Measurements from ENCODE around the gene TNS2. TPM values are rescaled to one million over a fixed set of nuclear protein-coding genes. Genes with fewer than 3 reads are reported as not detected.

TNS2 gene
- total and polyA plus RNA-seq, 9 of the 15 experiments (the other 6 are each of a cell fraction or from before 2014, with no cell fraction given): 0.28 to 3.1 (median 1.2) TPM; not detected in 1

DNA sequence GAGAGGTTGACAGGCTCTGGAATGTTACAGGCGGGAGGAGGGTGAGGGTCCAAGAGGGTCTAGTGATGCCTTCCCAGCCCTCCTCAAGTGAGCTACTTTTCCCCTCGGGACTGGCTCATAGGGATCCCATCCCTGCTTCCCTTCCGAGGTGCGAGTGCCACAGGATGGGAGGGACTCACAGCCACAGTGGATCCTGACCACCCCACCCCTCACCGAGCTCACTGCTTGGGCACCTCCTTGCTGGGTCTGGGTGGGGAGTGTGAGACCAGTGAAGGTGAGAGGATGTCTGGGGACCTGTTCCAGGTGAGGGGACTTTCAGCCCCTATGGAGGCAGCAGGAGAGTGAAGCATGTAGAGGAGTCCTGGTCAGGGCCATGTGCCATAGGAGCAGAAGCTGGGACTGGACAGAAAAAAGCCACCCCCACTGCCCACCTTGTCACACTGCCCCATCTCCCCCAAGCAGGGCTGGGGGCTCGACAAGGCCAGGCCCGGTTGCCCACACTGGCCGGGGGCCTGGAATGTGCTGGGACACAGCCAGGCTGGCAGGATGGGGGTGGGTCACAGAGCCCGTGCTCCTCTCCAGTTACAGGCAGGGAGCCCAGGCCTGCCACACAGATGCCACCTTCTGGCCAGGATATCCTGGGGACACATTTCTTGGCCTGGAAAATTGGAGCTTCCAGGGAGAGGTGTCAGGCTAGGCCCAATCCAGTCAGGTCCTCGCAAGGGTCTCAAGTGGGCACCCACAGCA, 1.7 kb upstream of the TNS2 start (continued):
- no peak for TF ChIP-seq E2F3 (CRISPR knock-in tag; IDR thresholded peaks at IDR 0.05)
- no peak for TF ChIP-seq NCOA1 (IDR thresholded peaks at IDR 0.05; ENCODE audit: low read depth)
- TF ChIP-seq SRSF3 (IDR thresholded peaks at IDR 0.05; ENCODE audit: insufficient read depth, low read length): 0 out of 2 replicates have a peak, but pooled peaks have one; percentile 2
- no peak for TF ChIP-seq SMARCC2 (IDR thresholded peaks at IDR 0.05; ENCODE audit: low read depth)
- TF ChIP-seq, protein P1, sequence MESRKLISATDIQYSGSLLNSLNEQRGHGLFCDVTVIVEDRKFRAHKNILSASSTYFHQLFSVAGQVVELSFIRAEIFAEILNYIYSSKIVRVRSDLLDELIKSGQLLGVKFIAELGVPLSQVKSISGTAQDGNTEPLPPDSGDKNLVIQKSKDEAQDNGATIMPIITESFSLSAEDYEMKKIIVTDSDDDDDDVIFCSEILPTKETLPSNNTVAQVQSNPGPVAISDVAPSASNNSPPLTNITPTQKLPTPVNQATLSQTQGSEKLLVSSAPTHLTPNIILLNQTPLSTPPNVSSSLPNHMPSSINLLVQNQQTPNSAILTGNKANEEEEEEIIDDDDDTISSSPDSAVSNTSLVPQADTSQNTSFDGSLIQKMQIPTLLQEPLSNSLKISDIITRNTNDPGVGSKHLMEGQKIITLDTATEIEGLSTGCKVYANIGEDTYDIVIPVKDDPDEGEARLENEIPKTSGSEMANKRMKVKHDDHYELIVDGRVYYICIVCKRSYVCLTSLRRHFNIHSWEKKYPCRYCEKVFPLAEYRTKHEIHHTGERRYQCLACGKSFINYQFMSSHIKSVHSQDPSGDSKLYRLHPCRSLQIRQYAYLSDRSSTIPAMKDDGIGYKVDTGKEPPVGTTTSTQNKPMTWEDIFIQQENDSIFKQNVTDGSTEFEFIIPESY (CRISPR knock-in tag; IDR thresholded peaks at IDR 0.05): no peak
- TF ChIP-seq RBM14 (IDR thresholded peaks at IDR 0.05; ENCODE audit: borderline replicate concordance, insufficient read depth, low read depth, low read length): no peak
- TF ChIP-seq PYGO2 (tag; IDR thresholded peaks at IDR 0.05): no peak
- no peak for TF ChIP-seq ARID2 (IDR thresholded peaks at IDR 0.05)
- no peak for TF ChIP-seq NR2F6 (CRISPR knock-in tag; IDR thresholded peaks at IDR 0.05)
- no peak for TF ChIP-seq HSF4 (CRISPR knock-in tag; IDR thresholded peaks at IDR 0.05; ENCODE audit: borderline replicate concordance)
- no peak for TF ChIP-seq ELF4 (CRISPR knock-in tag; IDR thresholded peaks at IDR 0.05)
